HG03354 (cell line): ENCODE data around the gene PNRC1.
"Not testable (repeated sequence)": the region's sequence is repeated elsewhere in the genome, so short reads cannot be mapped to it uniquely, and the experiment has no call there.

Experiments used
- ATAC-seq: cut with Tn5 transposase; IDR thresholded peaks from one replicate; pipeline ENCODE4 v1.9.1; 2021; ENCODE audit warnings: mild to moderate bottlenecking; ENCODE audit not compliant: unreplicated experiment, poor library complexity, severe bottlenecking

Gene PNRC1

DNA sequence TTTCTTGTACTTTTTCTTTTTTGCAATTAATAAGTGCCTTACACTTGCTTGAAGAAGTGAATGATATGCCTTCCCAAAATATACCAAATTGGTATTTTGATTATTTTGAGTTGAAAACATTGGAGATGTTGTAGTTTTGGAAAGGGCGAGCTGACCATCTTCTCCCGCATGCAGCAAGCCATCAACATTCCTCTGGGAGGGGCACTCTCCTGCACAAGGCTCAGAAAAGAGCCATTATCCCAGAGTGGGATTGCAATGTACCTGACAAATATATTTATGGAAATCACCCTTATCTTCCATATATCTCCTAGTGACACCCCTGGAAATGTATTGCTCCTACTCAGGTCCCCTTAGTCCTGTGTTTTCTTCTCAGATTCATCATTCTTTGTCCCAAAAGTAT is 22.8 kb upstream of the PNRC1 start:
- ATAC-seq, result no peak

GRCh38 chr6:89058627-89059026 is 21.9 kb upstream of the PNRC1 start:
- no peak for ATAC-seq

GRCh38 chr6:89059227-89059626 is 21.3 kb upstream of the PNRC1 start:
- no peak for ATAC-seq

- ATAC-seq, result no peak
These were observed 16.7 kb upstream of the PNRC1 start for GRCh38 chr6:89063881-89064280.

GRCh38 chr6:89064931-89065330 is 15.6 kb upstream of the PNRC1 start:
- not testable (repeated sequence) for ATAC-seq

DNA sequence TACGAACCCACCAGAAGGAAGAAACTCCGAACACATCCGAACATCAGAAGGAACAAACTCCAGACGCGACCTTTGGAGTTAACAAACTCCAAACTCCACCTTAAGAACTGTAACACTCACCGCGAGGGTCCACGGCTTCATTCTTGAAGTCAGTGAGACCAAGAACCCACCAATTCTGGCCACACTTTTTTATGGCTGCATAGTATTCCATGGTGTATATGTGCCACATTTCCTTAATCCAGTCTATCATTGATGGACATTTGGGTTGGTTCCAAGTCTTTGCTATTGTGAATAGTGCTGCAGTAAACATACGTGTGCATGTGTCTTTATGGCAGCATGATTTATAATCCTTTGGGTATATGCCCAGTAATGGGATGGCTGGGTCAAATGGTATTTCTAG is 14.4 kb upstream of the PNRC1 start:
- ATAC-seq, result not testable (repeated sequence)

- no peak for ATAC-seq
These were observed 13.5 kb upstream of the PNRC1 start for GRCh38 chr6:89066940-89067646.

DNA sequence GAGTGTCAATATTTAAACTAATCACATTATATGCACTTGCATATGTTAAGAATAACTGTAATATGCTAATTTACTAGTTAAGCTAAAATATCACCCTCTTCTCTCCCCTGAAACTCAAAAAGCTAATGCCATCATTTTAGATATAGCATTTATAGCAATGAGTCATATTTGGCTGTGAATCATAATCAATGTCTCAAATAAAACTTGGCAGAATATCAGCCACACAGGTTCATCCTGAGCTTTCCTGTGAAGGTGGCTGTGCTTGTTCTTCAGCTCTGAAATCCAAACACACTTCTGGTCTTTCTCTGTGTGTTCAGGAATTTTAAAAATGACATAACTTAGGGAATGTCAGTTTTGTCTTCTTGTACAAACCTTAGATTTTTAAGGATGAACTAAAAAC is 12.8 kb upstream of the PNRC1 start:
- ATAC-seq, result no peak

DNA sequence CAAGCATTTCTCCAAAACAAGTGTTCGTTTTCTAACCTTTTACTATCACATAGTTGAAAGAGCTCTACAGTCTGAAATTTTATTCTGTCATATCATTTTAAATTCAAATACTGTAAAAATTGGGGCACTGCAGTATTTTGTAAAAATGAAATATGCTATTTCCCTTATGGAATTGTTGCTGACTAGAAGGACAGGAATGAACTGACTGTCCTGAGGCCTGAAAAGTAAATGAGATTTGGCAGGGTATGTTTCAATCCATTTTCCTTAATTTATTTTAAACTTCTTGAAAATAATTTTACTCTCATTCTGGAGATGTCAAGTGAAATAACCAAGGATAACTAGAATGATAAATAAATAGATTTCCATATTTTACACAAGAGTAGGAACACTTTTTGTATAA is 11.9 kb upstream of the PNRC1 start:
- ATAC-seq, result no peak

DNA sequence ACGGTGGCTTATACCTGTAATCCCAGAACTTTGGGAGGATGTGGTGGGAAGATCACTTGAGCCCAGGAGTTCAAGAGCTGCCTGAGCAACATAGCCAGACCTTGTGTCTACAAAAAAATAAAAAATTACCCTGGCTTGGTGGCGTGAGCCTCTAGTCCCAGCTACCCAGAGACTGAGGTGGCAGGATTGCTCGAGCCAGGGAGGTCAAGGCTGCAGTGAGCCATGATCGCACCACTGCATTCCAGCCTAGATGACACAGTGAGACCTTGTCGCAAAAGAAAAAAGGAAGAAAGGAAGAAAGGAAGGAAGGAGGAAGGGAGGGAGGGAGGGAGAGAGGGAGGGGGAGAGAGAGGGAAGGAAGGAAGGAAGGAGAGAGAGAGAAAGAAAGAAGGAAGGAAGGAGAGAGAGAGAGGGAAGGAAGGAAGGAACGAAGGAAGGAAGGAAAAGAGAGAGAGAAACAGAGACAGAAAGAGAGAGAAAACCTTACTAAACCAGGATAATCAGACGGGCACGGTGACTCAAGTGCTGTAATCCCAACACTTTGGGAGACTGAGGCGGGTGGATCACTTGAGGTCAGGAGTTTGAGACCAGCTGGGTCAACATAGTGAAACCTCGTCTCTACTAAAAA is 10.9 kb upstream of the PNRC1 start:
- ATAC-seq, result no peak

DNA sequence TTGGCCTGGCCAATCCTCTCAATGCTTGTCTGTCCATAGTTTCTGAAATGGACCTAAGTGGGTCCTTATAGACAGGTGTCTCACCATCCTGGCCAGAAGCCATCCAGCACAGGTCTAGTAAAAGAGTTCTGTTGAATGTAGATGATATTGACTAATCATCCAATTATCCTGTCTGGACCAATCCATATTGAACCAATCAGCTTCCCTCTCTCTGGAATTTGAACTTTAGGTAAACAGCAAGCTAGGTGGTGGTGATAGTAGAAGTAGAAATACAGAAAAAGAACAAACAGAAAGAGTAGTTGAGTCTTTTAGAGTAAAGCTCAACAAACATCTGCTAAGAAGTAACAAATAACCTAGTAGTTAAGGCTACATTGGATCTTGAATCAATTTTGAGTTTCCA is 9.5 kb upstream of the PNRC1 start:
- ATAC-seq, result no peak

DNA sequence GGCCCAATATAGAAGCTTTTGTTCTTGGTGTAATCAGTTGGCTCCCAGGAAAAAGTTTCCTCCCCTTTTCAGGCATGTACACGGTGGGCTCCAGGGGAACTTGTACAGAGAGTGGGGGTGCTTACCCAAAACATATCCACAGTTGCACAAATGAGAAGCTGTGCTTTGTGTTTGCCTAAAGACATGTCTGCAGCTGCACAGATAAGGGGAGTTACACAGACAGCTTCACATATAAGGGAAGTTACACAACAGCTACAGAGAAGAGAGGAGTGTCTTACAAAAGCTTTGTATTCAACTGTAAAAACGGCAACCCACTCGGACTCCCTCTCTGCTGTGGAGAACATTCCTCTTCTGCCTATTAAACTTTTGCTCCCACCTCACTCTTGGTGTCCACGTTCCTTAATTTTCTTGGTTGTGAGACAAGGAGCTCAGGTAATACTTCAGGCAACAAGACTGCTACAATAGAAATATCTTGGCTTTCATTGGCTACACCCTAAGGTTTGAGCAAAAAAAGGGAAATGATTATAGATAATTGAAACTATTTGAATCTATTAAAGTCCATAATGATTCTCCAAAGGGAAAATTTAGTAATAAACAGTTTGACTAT is 7.4 kb upstream of the PNRC1 start:
- no peak for ATAC-seq

DNA sequence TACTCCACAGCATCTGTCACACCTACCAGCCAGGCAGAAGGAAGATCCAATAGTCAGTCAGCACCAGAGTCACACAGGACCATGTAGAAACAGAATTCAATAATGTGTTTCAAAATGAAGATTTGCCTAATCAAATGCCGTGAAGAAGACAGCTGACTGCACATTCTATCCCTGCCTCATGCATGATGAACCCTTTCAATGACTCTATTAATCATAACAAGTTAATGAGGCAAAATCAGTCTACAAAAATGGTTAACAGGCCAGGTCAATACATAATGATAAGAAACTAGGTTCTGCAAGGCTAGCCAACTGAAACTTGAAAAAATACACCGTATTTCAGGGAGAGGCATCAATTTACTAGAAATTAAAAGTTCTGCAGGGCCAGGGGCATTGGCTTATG is 6.7 kb upstream of the PNRC1 start:
- no peak for ATAC-seq

GRCh38 chr6:89079511-89080234 is 878 bp upstream of the PNRC1 start:
- ATAC-seq, result no peak

GRCh38 chr6:89081129-89081422 is 525 bp downstream of the PNRC1 start:
- ATAC-seq, result peak; percentile 25

- ATAC-seq, result peak; percentile 59
These were observed 1.1 kb downstream of the PNRC1 start for GRCh38 chr6:89081423-89082322.

DNA sequence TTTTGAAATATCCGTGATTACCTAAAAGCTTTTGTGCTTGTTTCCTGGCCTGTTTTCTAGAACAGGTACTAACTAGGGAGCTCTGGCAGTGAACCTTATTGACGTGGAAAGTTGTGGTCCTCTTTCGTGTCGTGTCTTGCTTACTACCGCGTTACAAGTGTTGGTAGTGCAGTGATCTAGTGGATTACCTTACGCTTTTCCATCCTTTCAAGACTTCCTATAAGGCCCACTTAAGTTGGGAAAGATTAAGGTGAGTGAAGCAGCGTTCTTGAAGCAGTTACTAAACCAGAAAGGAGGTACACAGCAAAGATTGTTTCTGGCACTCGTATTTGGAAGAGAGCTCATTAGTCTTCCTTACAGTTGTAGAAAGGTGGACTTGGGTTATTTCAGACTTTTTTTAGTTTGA is 1.9 kb downstream of the PNRC1 start:
- no peak for ATAC-seq

DNA sequence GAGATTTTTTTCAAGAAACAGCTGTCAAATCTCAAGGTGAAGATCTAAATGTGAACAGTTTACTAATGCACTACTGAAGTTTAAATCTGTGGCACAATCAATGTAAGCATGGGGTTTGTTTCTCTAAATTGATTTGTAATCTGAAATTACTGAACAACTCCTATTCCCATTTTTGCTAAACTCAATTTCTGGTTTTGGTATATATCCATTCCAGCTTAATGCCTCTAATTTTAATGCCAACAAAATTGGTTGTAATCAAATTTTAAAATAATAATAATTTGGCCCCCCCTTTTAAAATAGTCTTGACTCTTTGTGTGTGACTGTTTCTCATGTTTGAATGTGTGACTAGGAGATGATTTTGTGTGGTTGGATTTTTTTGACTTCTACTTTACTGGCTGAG is 4.0 kb downstream of the PNRC1 start:
- ATAC-seq, result no peak

- ATAC-seq, result no peak
These were observed 4.4 kb downstream of the PNRC1 start for GRCh38 chr6:89084954-89085353.
